A549 (cell line): ENCODE measurements around the gene EDN1. TPM values are rescaled to one million over a fixed set of nuclear protein-coding genes. Genes with fewer than 3 reads are reported as not detected.

Experiments used
- ATAC-seq, 2 experiments: fragments of 200-7000 bp in 1 of 2; fragments of >200 bp in 1 of 2; cut with Nextera tagmentation in 1 of 2; cut with Tn5 transposase in 1 of 2; 3 replicates each; pipeline versions ENCODE4 v1.8.0 to v1.9.1; 2018 to 2020; ENCODE audit warnings: mild to moderate bottlenecking in 1 of 2, moderate library complexity in 1 of 2
- CTCF ChIA-PET: fragments of 300-600 bp; sonication (Branson Sonifier 250); formaldehyde crosslinking; extraction: SDS; loops from one replicate; lab custom pipeline; 2021; ENCODE audit warnings: antibody characterized with exemption, inconsistent platforms; lab: Yijun Ruan, JAX
- POLR2A ChIA-PET: fragments of 350-600 bp; formaldehyde crosslinking; extraction: SDS; loops from one replicate; lab custom pipeline; 2021; ENCODE audit warnings: antibody characterized with exemption, inconsistent platforms; lab: Yijun Ruan, JAX
- DNase-seq, 2 experiments: peaks; one replicate each; pipeline versions ENCODE4 v3.0.0 to v3.0.0-alpha.2; 2011 to 2016; ENCODE audit warnings: low read depth in 1 of 2, low spot score in 1 of 2
- FAIRE-seq: peaks from 2 replicates; lab custom pipeline; 2011; peaks lifted over from hg19 to GRCh38; lab: Jason Lieb, UNC
- H3K27ac ChIP-seq, 2 experiments: fragments of >200 bp; sonication (Bioruptor Twin); formaldehyde crosslinking; 3 replicates each; pipeline ENCODE4 v1.5.1; 2016 to 2017
- H3K4me1 ChIP-seq: fragments of >200 bp; sonication (Bioruptor Twin); formaldehyde crosslinking; 3 replicates; pipeline ENCODE4 v1.6.1; 2016
- H3K4me2 ChIP-seq: fragments of >200 bp; sonication (Bioruptor Twin); formaldehyde crosslinking; 3 replicates; pipeline ENCODE4 v1.6.1; 2016
- H3K4me3 ChIP-seq: fragments of >200 bp; sonication (Bioruptor Twin); formaldehyde crosslinking; 3 replicates; pipeline ENCODE4 v1.5.1; 2016
- H3K9me3 ChIP-seq: fragments of >200 bp; sonication (Bioruptor Twin); formaldehyde crosslinking; 3 replicates; pipeline ENCODE4 v1.6.1; 2016
- BCL3 ChIP-seq: fragments of >200 bp; sonication (Bioruptor Twin); formaldehyde crosslinking; IDR thresholded peaks from 3 replicates; pipeline ENCODE4 v1.6.1; 2016
- BHLHE40 ChIP-seq: IDR thresholded peaks from 2 replicates; pipeline ENCODE4 v1.6.1; 2012; ENCODE audit warnings: low read depth, low read length, inconsistent platforms
- CBX8 ChIP-seq: fragments of 200-600 bp; sonication (generic); IDR thresholded peaks from 2 replicates; pipeline ENCODE4 v1.6.1; 2016
- CEBPB ChIP-seq, 2 experiments: fragments of >200 bp in 1 of 2; sonication (Bioruptor Twin) in 1 of 2; formaldehyde crosslinking in 1 of 2; IDR thresholded peaks; 2 replicates each; pipeline ENCODE4 v1.6.1; 2012 to 2016
- CTCF ChIP-seq: fragments of >200 bp; sonication (Bioruptor Twin); formaldehyde crosslinking; IDR thresholded peaks from 3 replicates; pipeline ENCODE4 v1.5.1; 2016
- EHMT2 ChIP-seq: fragments of 200-600 bp; sonication (generic); IDR thresholded peaks from 2 replicates; pipeline ENCODE4 v1.6.1; 2016; ENCODE audit warnings: antibody characterized with exemption, low read depth, mild to moderate bottlenecking, moderate library complexity
- EP300 ChIP-seq, 2 experiments: fragments of >200 bp; sonication (Bioruptor Twin); formaldehyde crosslinking; IDR thresholded peaks; 2 replicates in 1 of 2; 3 replicates in 1 of 2; pipeline ENCODE4 v1.6.1; 2016 to 2017
- ESRRA ChIP-seq: fragments of 150-350 bp; IDR thresholded peaks from 2 replicates; pipeline ENCODE4 v1.6.1; 2014; ENCODE audit warnings: mild to moderate bottlenecking, low read length, borderline replicate concordance
- FOSB ChIP-seq: fragments of 250-450 bp; sonication (Bioruptor Pico); IDR thresholded peaks from 2 replicates; pipeline ENCODE4 v1.5.0; 2020; ENCODE audit warnings: mild to moderate bottlenecking, moderate library complexity
- FOXS1 ChIP-seq: fragments of 250-450 bp; sonication (Bioruptor Pico); IDR thresholded peaks from 2 replicates; pipeline ENCODE4 v1.5.0; 2020; ENCODE audit warnings: mild to moderate bottlenecking, moderate library complexity
- GATA3 ChIP-seq: IDR thresholded peaks from 2 replicates; pipeline ENCODE4 v1.6.1; 2012; ENCODE audit warnings: borderline replicate concordance
- HDAC2 ChIP-seq: fragments of 200-600 bp; sonication (generic); IDR thresholded peaks from 2 replicates; pipeline ENCODE4 v1.6.1; 2016
- HOXA7 ChIP-seq: fragments of 250-450 bp; sonication (Bioruptor Pico); IDR thresholded peaks from 2 replicates; pipeline ENCODE4 v1.5.0; 2020; ENCODE audit warnings: mild to moderate bottlenecking, moderate library complexity
- HOXB13 ChIP-seq: fragments of 250-450 bp; sonication (Bioruptor Pico); IDR thresholded peaks from 2 replicates; pipeline ENCODE4 v1.5.0; 2020; ENCODE audit warnings: low read depth, mild to moderate bottlenecking, moderate library complexity
- HOXB5 ChIP-seq: fragments of 250-450 bp; sonication (Bioruptor Pico); IDR thresholded peaks from 2 replicates; pipeline ENCODE4 v1.5.0; 2020; ENCODE audit warnings: mild to moderate bottlenecking, moderate library complexity
- JUN ChIP-seq, 2 experiments: fragments of >200 bp; sonication (Bioruptor Twin); formaldehyde crosslinking; IDR thresholded peaks; 2 replicates in 1 of 2; 3 replicates in 1 of 2; pipeline ENCODE4 v1.6.1; 2016 to 2017
- JUNB ChIP-seq: fragments of >200 bp; sonication (Bioruptor Twin); formaldehyde crosslinking; IDR thresholded peaks from 2 replicates; pipeline ENCODE4 v1.6.1; 2016
- KDM1A ChIP-seq: fragments of 200-600 bp; sonication (generic); IDR thresholded peaks from 2 replicates; pipeline ENCODE4 v1.6.1; 2016; ENCODE audit warnings: low read depth, mild to moderate bottlenecking
- KDM5A ChIP-seq: fragments of 200-600 bp; sonication (generic); IDR thresholded peaks from 2 replicates; pipeline ENCODE4 v1.6.1; 2016; ENCODE audit warnings: antibody characterized with exemption, mild to moderate bottlenecking
- MAFK ChIP-seq: fragments of 450-650 bp; IDR thresholded peaks from 2 replicates; pipeline ENCODE4 v1.6.1; 2014; ENCODE audit not compliant: partially characterized antibody
- MAX ChIP-seq: IDR thresholded peaks from 2 replicates; pipeline ENCODE4 v1.6.1; 2012
- MYC ChIP-seq: IDR thresholded peaks from 2 replicates; pipeline ENCODE4 v1.6.1; 2012; ENCODE audit warnings: mild to moderate bottlenecking, inconsistent platforms, low read length, improper control_type of control experiment, borderline replicate concordance
- NR3C1 ChIP-seq: fragments of >200 bp; sonication (Bioruptor Twin); formaldehyde crosslinking; IDR thresholded peaks from 3 replicates; pipeline ENCODE4 v1.6.1; 2017
- POLR2A ChIP-seq: IDR thresholded peaks from 2 replicates; pipeline ENCODE4 v1.6.1; 2012; ENCODE audit warnings: mild to moderate bottlenecking, low read length
- RFX5 ChIP-seq: fragments of 450-650 bp; IDR thresholded peaks from 2 replicates; pipeline ENCODE4 v1.7.1; 2014; ENCODE audit warnings: antibody characterized with exemption, mild to moderate bottlenecking, moderate library complexity
- SMC3 ChIP-seq: fragments of >200 bp; sonication (Bioruptor Twin); formaldehyde crosslinking; IDR thresholded peaks from 3 replicates; pipeline ENCODE4 v1.6.1; 2018; ENCODE audit warnings: inconsistent platforms
- SREBF2 ChIP-seq: fragments of 450-650 bp; IDR thresholded peaks from 2 replicates; pipeline ENCODE4 v1.6.1; 2014; ENCODE audit warnings: mild to moderate bottlenecking, moderate library complexity
- USF2 ChIP-seq: fragments of 450-650 bp; IDR thresholded peaks from 2 replicates; pipeline ENCODE4 v1.6.1; 2014; ENCODE audit warnings: antibody characterized with exemption
- ZFP36 ChIP-seq: fragments of 450-650 bp; IDR thresholded peaks from 2 replicates; pipeline ENCODE4 v1.6.1; 2014; ENCODE audit warnings: borderline replicate concordance; ENCODE audit not compliant: partially characterized antibody
- ZNF302 ChIP-seq: fragments of 250-450 bp; sonication (Bioruptor Pico); IDR thresholded peaks from 2 replicates; pipeline ENCODE4 v1.9.0; 2021; ENCODE audit warnings: inconsistent platforms, mild to moderate bottlenecking, moderate library complexity
- ZSCAN20 ChIP-seq: fragments of 250-450 bp; sonication (Bioruptor Pico); IDR thresholded peaks from 2 replicates; pipeline ENCODE4 v1.8.0; 2022; ENCODE audit warnings: mild to moderate bottlenecking, moderate library complexity
- WGBS: methylation state at CpG from one replicate; pipeline ENCODE4 v1.1.6; 2017; ENCODE audit errors: missing lambda C conversion rate; 5-methylcytosine and 5-hydroxymethylcytosine counted together
- polyA plus RNA-seq, 4 experiments: library from polyadenylated mRNA; depleted of rRNA in 3 of 4; stranded (reverse); fragments of >200 nt; fragmentation: RNase III in 1 of 4; extraction: RNeasy Plus Mini Kit Qiagen cat#74134 plus additional on column Dnase treatment in 1 of 4; gene quantifications; 2 replicates in 3 of 4; 3 replicates in 1 of 4; pipeline ENCODE4 v1.2.3, GENCODE V29; 2011 to 2017
- TF ChIP-seq, protein P1 (sequence below): fragments of >200 bp; sonication (Bioruptor Twin); formaldehyde crosslinking; IDR thresholded peaks from 2 replicates; pipeline ENCODE4 v1.6.1; 2016
- TF ChIP-seq, protein P2 (sequence below): fragments of 250-450 bp; sonication (Bioruptor Pico); IDR thresholded peaks from 2 replicates; pipeline ENCODE4 v1.5.0; 2020; ENCODE audit warnings: low read depth, mild to moderate bottlenecking, moderate library complexity
- TF ChIP-seq, protein P3 (sequence below): fragments of 150-350 bp; IDR thresholded peaks from 2 replicates; pipeline ENCODE4 v1.6.1; 2014; ENCODE audit warnings: low read depth, mild to moderate bottlenecking, low read length
- TF ChIP-seq, protein P4 (sequence below): IDR thresholded peaks from 2 replicates; pipeline ENCODE4 v1.6.1; 2012

Gene EDN1
- polyA plus RNA-seq, 2 of the 4 experiments (the other 2 are of a cell fraction), result 33.5 to 87.4 TPM

DNA sequence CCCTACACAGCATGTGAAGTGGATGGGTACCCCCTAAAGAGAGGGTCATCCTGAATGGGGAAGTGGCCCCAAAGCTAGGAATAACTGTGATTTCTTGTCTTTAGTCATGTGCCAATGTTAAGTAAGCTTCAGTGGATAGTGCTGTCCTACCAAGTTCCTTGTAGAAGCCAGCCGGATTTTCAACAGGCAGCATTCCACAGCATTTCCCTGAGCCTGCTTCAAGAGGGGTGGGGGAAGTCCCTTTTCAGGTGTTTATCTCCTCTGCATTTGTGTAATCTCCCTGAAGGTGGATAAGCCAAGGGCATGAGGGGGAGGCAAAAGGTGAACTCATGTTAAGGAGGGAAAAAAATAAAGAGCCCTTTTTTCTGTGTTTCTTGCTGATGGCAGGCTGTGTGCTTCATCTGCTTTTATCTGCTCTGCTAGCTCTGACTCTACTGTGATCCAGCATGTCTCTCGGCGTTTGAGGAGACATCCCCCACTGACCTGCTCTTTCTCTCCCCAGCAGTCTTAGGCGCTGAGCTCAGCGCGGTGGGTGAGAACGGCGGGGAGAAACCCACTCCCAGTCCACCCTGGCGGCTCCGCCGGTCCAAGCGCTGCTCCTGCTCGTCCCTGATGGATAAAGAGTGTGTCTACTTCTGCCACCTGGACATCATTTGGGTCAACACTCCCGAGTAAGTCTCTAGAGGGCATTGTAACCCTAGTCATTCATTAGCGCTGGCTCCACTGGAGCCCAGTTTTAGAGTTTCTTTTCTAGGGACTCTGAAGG is 1.9 kb downstream of the EDN1 start:
- H3K9me3 ChIP-seq, result no peaks in the 10 kb centered on the region
- H3K4me1 ChIP-seq, result peaks cover 42% of the 10 kb centered on the region
- peak overlapping the region; percentile 89 to 95 for H3K27ac ChIP-seq
- peak overlapping the region; percentile 81 for H3K4me3 ChIP-seq
- peak overlapping the region; percentile 92 for H3K4me2 ChIP-seq
- WGBS, result 4% methylated on average over 11 of the region's 15 CpGs
- DNase-seq (peak in 1 of 2 experiments; percentile 64), ATAC-seq (peak in 1 of 2 experiments; percentile 9; a peak in 3 of 6 replicates), FAIRE-seq (no peak)
- ChIA-PET POLR2A (interaction anchor here (0.6 to 3.5 kb wide), 6 partner anchors 18 to 192 kb away, joined by 3 to 28 read pairs (median 4); no protein-coding TSS in a partner anchor), CTCF (interaction anchor here (0.6 to 17.8 kb wide), 11 partner anchors 9 to 431 kb away, joined by 3 to 208 read pairs (median 4); no protein-coding TSS in a partner anchor)
- no peak for TF ChIP-seq HDAC2
- TF ChIP-seq ZNF302, result no peak
- no peak for TF ChIP-seq EHMT2
- TF ChIP-seq HOXB5 (CRISPR knock-in tag), result no peak
- TF ChIP-seq, protein P1, sequence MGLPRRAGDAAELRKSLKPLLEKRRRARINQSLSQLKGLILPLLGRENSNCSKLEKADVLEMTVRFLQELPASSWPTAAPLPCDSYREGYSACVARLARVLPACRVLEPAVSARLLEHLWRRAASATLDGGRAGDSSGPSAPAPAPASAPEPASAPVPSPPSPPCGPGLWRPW, result no peak
- no peak for TF ChIP-seq ESRRA
- TF ChIP-seq JUN (IDR thresholded peaks at IDR 0.05), result peak; percentile 24 to 50; a peak in 4 of 5 replicates
- no peak for TF ChIP-seq HOXB13
- no peak for TF ChIP-seq JUNB
- TF ChIP-seq USF2, result no peak
- no peak for TF ChIP-seq MYC
- TF ChIP-seq NR3C1, result no peak
- TF ChIP-seq, protein P2, sequence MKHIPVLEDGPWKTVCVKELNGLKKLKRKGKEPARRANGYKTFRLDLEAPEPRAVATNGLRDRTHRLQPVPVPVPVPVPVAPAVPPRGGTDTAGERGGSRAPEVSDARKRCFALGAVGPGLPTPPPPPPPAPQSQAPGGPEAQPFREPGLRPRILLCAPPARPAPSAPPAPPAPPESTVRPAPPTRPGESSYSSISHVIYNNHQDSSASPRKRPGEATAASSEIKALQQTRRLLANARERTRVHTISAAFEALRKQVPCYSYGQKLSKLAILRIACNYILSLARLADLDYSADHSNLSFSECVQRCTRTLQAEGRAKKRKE, result no peak
- TF ChIP-seq RFX5, result no peak
- no peak for TF ChIP-seq BHLHE40
- peak; percentile 27 for TF ChIP-seq POLR2A
- no peak for TF ChIP-seq SREBF2
- TF ChIP-seq ZSCAN20, result no peak
- TF ChIP-seq, protein P3, sequence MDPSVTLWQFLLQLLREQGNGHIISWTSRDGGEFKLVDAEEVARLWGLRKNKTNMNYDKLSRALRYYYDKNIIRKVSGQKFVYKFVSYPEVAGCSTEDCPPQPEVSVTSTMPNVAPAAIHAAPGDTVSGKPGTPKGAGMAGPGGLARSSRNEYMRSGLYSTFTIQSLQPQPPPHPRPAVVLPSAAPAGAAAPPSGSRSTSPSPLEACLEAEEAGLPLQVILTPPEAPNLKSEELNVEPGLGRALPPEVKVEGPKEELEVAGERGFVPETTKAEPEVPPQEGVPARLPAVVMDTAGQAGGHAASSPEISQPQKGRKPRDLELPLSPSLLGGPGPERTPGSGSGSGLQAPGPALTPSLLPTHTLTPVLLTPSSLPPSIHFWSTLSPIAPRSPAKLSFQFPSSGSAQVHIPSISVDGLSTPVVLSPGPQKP, result no peak
- TF ChIP-seq CBX8, result no peak
- TF ChIP-seq BCL3, result no peak
- TF ChIP-seq CTCF, result peak; percentile 45; the same call in 2 of the 3 replicates
- TF ChIP-seq SMC3, result peak; percentile 57
- no peak for TF ChIP-seq MAX
- TF ChIP-seq ZFP36, result no peak
- TF ChIP-seq, protein P4, sequence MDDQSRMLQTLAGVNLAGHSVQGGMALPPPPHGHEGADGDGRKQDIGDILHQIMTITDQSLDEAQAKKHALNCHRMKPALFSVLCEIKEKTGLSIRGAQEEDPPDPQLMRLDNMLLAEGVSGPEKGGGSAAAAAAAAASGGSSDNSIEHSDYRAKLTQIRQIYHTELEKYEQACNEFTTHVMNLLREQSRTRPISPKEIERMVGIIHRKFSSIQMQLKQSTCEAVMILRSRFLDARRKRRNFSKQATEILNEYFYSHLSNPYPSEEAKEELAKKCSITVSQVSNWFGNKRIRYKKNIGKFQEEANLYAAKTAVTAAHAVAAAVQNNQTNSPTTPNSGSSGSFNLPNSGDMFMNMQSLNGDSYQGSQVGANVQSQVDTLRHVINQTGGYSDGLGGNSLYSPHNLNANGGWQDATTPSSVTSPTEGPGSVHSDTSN, result no peak
- no peak for TF ChIP-seq MAFK
- no peak for TF ChIP-seq KDM1A
- TF ChIP-seq CEBPB (IDR thresholded peaks at IDR 0.05), result no peak
- TF ChIP-seq FOSB (CRISPR knock-in tag), result 0 out of 2 replicates have a peak, but pooled peaks have one; percentile 7
- no peak for TF ChIP-seq FOXS1 (CRISPR knock-in tag)
- TF ChIP-seq EP300 (IDR thresholded peaks at IDR 0.05), result no peak
- TF ChIP-seq GATA3, result no peak
- TF ChIP-seq HOXA7 (CRISPR knock-in tag), result peak; percentile 3; the same call in 1 of the 2 replicates
- TF ChIP-seq KDM5A, result peak; percentile 46; the same call in 1 of the 2 replicates
